Measurements from ENCODE around the gene MCUR1. TPM values are rescaled to one million over a fixed set of nuclear protein-coding genes. Genes with fewer than 3 reads are reported as not detected.

MCUR1 gene
- total and polyA plus RNA-seq, 3 experiments from 2014 or later = 8.4 to 54.8 (median 50.9) TPM

GRCh38 chr6:13810688-13811446 is 3.5 kb downstream of the MCUR1 start:
- Mint-ChIP-seq H3K9me3 (no peaks in the 10 kb centered on the region), H3K4me1 (peaks cover 34 to 45% (median 40%) of the 10 kb centered on the region in 3 donors), H3K4me3 (peak overlapping the region in 1 of 7 donors; percentile 95), H3K36me3 (peaks cover 0 to 15% (median 0%) of the 10 kb centered on the region in 3 donors), H3K27me3 (no peaks in the 10 kb centered on the region), H3K27ac (peak overlapping the region in 2 of 8 donors; percentile 26 to 45)
- H3K9me3 ChIP-seq (ENCODE audit: low read length) = no peaks in the 10 kb centered on the region
- no peaks in the 10 kb centered on the region for H3K27me3 ChIP-seq (ENCODE audit: insufficient read depth, low read length, poor library complexity, severe bottlenecking)
- no peaks in the 10 kb centered on the region for H3K36me3 ChIP-seq (ENCODE audit: insufficient read depth, low read length)
- ChIA-PET CTCF (interaction anchor here (1.5 kb wide), 1 partner anchor 16 kb away, joined by 7 read pairs; no protein-coding TSS in a partner anchor), POLR2A (no interaction called here)
- H3K4me1 ChIP-seq (ENCODE audit: insufficient read depth, low read length) = peaks cover 18% of the 10 kb centered on the region
- H3K27ac ChIP-seq (ENCODE audit: low read depth, low read length) = no peak overlapping the region
- DNase-seq = no peak
- no peak overlapping the region for H3K4me3 ChIP-seq (ENCODE audit: low read length)

- Mint-ChIP-seq H3K4me1 (peaks cover 29 to 37% (median 34%) of the 10 kb centered on the region in 3 donors), H3K9me3 (no peaks in the 10 kb centered on the region), H3K36me3 (peaks cover 0 to 29% (median 0%) of the 10 kb centered on the region in 3 donors), H3K27me3 (no peaks in the 10 kb centered on the region), H3K4me3 (no peak overlapping the region), H3K27ac (peak overlapping the region in 1 of 8 donors; percentile 52)
- H3K4me1 ChIP-seq (ENCODE audit: insufficient read depth, low read length) = peaks cover 13% of the 10 kb centered on the region
- CTCF ChIA-PET = interaction anchor here (1.2 to 1.4 kb wide), 2 partner anchors 14 to 65 kb away, joined by 3 to 5 read pairs; no protein-coding TSS in a partner anchor
- H3K9me3 ChIP-seq (ENCODE audit: low read length) = no peaks in the 10 kb centered on the region
- POLR2A ChIA-PET = no interaction called here
- peaks cover 5% of the 10 kb centered on the region for H3K36me3 ChIP-seq (ENCODE audit: insufficient read depth, low read length)
- H3K27ac ChIP-seq (ENCODE audit: low read depth, low read length) = no peak overlapping the region
- H3K4me3 ChIP-seq (ENCODE audit: low read length) = no peak overlapping the region
- H3K27me3 ChIP-seq (ENCODE audit: insufficient read depth, low read length, poor library complexity, severe bottlenecking) = no peaks in the 10 kb centered on the region
- DNase-seq = no peak
Measured at GRCh38 chr6:13808801-13809200, 5.6 kb downstream of the MCUR1 start.

GRCh38 chr6:13807696-13808095 is 6.7 kb downstream of the MCUR1 start:
- no peaks in the 10 kb centered on the region for H3K27me3 ChIP-seq (ENCODE audit: insufficient read depth, low read length, poor library complexity, severe bottlenecking)
- no peaks in the 10 kb centered on the region for H3K27me3 Mint-ChIP-seq
- peaks cover 0 to 34% (median 0%) of the 10 kb centered on the region in 3 donors for H3K36me3 Mint-ChIP-seq
- ChIA-PET CTCF (interaction anchor here (1.2 to 2.4 kb wide), 3 partner anchors 12 to 66 kb away, joined by 3 to 10 read pairs (median 5); no protein-coding TSS in a partner anchor), POLR2A (no interaction called here)
- no peak overlapping the region for H3K27ac ChIP-seq (ENCODE audit: low read depth, low read length)
- DNase-seq = no peak
- peaks cover 5% of the 10 kb centered on the region for H3K4me1 ChIP-seq (ENCODE audit: insufficient read depth, low read length)
- no peaks in the 10 kb centered on the region for H3K9me3 Mint-ChIP-seq
- H3K4me3 Mint-ChIP-seq = no peak overlapping the region
- peaks cover 5% of the 10 kb centered on the region for H3K36me3 ChIP-seq (ENCODE audit: insufficient read depth, low read length)
- peaks cover 22 to 28% (median 25%) of the 10 kb centered on the region in 3 donors for H3K4me1 Mint-ChIP-seq
- H3K27ac Mint-ChIP-seq = no peak overlapping the region
- H3K4me3 ChIP-seq (ENCODE audit: low read length) = no peak overlapping the region
- no peaks in the 10 kb centered on the region for H3K9me3 ChIP-seq (ENCODE audit: low read length)

DNA sequence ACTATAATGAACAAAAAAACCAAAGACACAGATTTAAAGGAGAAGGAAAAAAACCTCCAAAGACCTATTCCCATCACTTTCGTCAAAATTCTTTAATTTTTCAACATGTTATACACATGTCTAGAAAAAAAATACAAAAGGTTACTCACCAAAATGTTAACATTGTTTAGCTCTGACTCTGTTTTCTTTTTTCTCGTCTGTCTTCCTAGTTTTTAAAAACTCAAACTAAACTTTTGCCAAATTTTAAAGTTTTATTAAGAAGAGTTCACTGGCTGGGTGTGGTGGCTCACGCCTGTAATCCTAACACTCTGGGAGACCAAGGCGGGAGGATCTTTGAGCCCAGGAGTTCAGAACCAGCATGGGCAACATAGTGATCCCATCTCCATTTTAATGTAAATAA is 10.8 kb downstream of the MCUR1 start:
- Mint-ChIP-seq H3K27ac (no peak overlapping the region), H3K4me1 (peaks cover 0 to 2% (median 0%) of the 10 kb centered on the region in 3 donors), H3K4me3 (no peak overlapping the region), H3K27me3 (no peaks in the 10 kb centered on the region), H3K9me3 (no peaks in the 10 kb centered on the region), H3K36me3 (peaks cover 5 to 60% (median 10%) of the 10 kb centered on the region in 3 donors)
- peaks cover 5% of the 10 kb centered on the region for H3K36me3 ChIP-seq (ENCODE audit: insufficient read depth, low read length)
- ChIA-PET POLR2A (no interaction called here), CTCF (interaction anchor here (1.1 kb wide), 1 partner anchor 10 kb away, joined by 3 read pairs; no protein-coding TSS in a partner anchor)
- H3K4me3 ChIP-seq (ENCODE audit: low read length) = no peak overlapping the region
- DNase-seq = no peak
- no peaks in the 10 kb centered on the region for H3K9me3 ChIP-seq (ENCODE audit: low read length)
- no peak overlapping the region for H3K27ac ChIP-seq (ENCODE audit: low read depth, low read length)
- no peaks in the 10 kb centered on the region for H3K27me3 ChIP-seq (ENCODE audit: insufficient read depth, low read length, poor library complexity, severe bottlenecking)
- no peaks in the 10 kb centered on the region for H3K4me1 ChIP-seq (ENCODE audit: insufficient read depth, low read length)

DNA sequence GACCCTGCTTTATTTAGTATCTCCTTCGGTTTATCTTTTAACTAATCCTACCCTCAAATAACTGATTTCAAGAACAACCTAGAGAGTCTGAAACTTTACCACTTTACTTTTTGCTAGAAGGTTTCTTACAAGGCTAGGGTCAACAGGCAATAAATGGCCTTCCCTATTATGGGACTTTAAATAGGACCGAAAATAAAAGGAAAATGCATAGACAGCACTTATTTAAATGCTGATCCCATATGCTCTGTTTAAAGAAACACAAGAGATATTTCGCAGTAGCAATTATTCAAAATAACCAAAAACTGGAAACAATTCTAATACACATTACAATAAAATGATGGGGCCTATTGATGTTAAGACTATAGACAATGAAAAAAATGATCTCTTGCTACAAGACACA is 13.7 kb downstream of the MCUR1 start:
- Histone ChIP-seq H3K27ac (ENCODE audit: low read depth, low read length) (no peak overlapping the region), H3K4me3 (ENCODE audit: low read length) (no peak overlapping the region), H3K36me3 (ENCODE audit: insufficient read depth, low read length) (peaks cover 5% of the 10 kb centered on the region), H3K27me3 (ENCODE audit: insufficient read depth, low read length, poor library complexity, severe bottlenecking) (no peaks in the 10 kb centered on the region), H3K4me1 (ENCODE audit: insufficient read depth, low read length) (no peaks in the 10 kb centered on the region), H3K9me3 (ENCODE audit: low read length) (no peaks in the 10 kb centered on the region)
- CTCF ChIA-PET = no interaction called here
- no peaks in the 10 kb centered on the region for H3K9me3 Mint-ChIP-seq
- no peak for DNase-seq
- no peak overlapping the region for H3K4me3 Mint-ChIP-seq
- H3K27ac Mint-ChIP-seq = no peak overlapping the region
- H3K27me3 Mint-ChIP-seq = no peaks in the 10 kb centered on the region
- POLR2A ChIA-PET = no interaction called here
- H3K36me3 Mint-ChIP-seq = peaks cover 5 to 57% (median 10%) of the 10 kb centered on the region in 3 donors
- H3K4me1 Mint-ChIP-seq = peaks cover 0 to 2% (median under 1%) of the 10 kb centered on the region in 3 donors

GRCh38 chr6:13796781-13797180 is 17.6 kb downstream of the MCUR1 start:
- Histone ChIP-seq H3K27ac (ENCODE audit: low read depth, low read length) (no peak overlapping the region), H3K27me3 (ENCODE audit: insufficient read depth, low read length, poor library complexity, severe bottlenecking) (no peaks in the 10 kb centered on the region), H3K9me3 (ENCODE audit: low read length) (no peaks in the 10 kb centered on the region), H3K4me3 (ENCODE audit: low read length) (no peak overlapping the region), H3K4me1 (ENCODE audit: insufficient read depth, low read length) (no peaks in the 10 kb centered on the region), H3K36me3 (ENCODE audit: insufficient read depth, low read length) (no peaks in the 10 kb centered on the region)
- no peak for DNase-seq
- POLR2A ChIA-PET = no interaction called here
- Mint-ChIP-seq H3K27me3 (no peaks in the 10 kb centered on the region), H3K27ac (no peak overlapping the region), H3K36me3 (peaks cover 5 to 52% (median 10%) of the 10 kb centered on the region in 3 donors), H3K4me3 (no peak overlapping the region), H3K4me1 (peaks cover 5 to 9% (median 7%) of the 10 kb centered on the region in 3 donors), H3K9me3 (no peaks in the 10 kb centered on the region)
- CTCF ChIA-PET = interaction anchor here (1.0 to 3.4 kb wide), 5 partner anchors 10 to 270 kb away, joined by 3 to 10 read pairs (median 5); no protein-coding TSS in a partner anchor

DNA sequence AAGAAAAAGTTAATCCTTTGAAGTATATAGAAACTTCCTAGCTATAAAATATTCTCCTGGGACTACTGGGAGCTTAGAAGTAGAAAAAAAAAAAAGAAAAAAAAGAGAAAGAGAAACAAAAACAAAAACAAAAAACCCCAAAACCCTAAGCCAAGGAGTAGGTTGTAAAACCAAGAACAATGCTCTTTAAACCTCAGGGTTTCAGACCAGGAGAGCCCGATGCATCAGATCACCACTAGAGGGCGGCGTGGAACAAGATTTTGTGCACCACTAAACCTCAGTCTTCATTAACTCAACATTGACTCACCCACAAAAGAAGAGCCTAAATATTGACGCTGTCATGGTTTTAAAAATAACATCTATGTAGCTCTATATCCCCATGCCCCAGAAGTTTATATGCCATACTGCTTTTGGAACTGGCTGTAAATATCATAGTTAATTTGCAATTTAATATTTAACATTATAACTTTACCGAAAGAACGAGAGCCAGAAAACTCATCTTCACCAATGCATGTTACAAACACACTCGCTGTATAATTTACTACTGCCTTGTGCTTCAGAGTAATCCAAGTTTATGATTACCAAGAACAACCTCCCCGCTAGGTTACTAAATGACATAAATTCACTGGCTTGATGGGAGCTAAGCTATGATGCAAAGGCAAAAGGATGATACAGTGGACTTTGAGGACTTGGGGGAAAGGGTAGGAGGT is 19.2 kb downstream of the MCUR1 start:
- Mint-ChIP-seq H3K9me3 (no peaks in the 10 kb centered on the region), H3K27ac (peak overlapping the region in 5 of 8 donors; percentile 8 to 56 (median 33)), H3K27me3 (no peaks in the 10 kb centered on the region), H3K4me3 (no peak overlapping the region), H3K4me1 (peaks cover 5 to 9% (median 7%) of the 10 kb centered on the region in 3 donors), H3K36me3 (peaks cover 0 to 48% (median 0%) of the 10 kb centered on the region in 3 donors)
- ChIA-PET POLR2A (interaction anchor here (0.6 kb wide), 2 partner anchors 182 to 1615 kb away, joined by 3 read pairs; no protein-coding TSS in a partner anchor), CTCF (interaction anchor here (0.7 to 3.4 kb wide), 22 partner anchors 7 to 279 kb away, joined by 3 to 11 read pairs (median 6); partner anchors contain the start of genes MCUR1 and SIRT5)
- Histone ChIP-seq H3K4me1 (ENCODE audit: insufficient read depth, low read length) (no peaks in the 10 kb centered on the region), H3K9me3 (ENCODE audit: low read length) (no peaks in the 10 kb centered on the region), H3K27ac (ENCODE audit: low read depth, low read length) (no peak overlapping the region), H3K27me3 (ENCODE audit: insufficient read depth, low read length, poor library complexity, severe bottlenecking) (no peaks in the 10 kb centered on the region), H3K4me3 (ENCODE audit: low read length) (no peak overlapping the region), H3K36me3 (ENCODE audit: insufficient read depth, low read length) (no peaks in the 10 kb centered on the region)
- DNase-seq = peak; percentile 53 to 86 (median 65)
